GM18909 (cell line): ENCODE measurements around the gene KIF9.
"Not testable (repeated sequence)": the region's sequence is repeated elsewhere in the genome, so short reads cannot be mapped to it uniquely, and the experiment has no call there.

Experiments used
- ATAC-seq: cut with Tn5 transposase; IDR thresholded peaks from one replicate; pipeline ENCODE4 v1.9.1; 2021; ENCODE audit warnings: mild to moderate bottlenecking; ENCODE audit not compliant: unreplicated experiment, poor library complexity

The KIF9 gene

DNA sequence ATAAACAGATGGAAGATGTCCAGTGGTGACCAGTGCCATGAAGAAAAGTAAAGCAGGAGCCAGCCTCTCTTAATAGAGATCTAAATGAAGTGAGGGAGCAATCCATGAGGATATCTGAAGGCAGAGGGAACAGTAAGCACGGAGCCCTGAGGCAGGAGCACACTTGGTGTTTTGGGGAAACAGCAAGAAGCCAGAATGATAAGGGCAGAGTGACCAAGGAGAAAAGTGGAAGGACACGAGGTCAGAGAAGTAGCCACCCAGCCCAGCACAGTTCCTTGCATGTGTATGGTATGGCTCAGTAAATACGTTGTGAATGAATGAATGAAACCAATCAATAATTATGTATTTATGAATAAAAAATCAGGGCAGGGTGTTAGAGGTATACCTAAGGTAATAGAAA lies 11.8 kb upstream of the KIF9 start:
- no peak for ATAC-seq

DNA sequence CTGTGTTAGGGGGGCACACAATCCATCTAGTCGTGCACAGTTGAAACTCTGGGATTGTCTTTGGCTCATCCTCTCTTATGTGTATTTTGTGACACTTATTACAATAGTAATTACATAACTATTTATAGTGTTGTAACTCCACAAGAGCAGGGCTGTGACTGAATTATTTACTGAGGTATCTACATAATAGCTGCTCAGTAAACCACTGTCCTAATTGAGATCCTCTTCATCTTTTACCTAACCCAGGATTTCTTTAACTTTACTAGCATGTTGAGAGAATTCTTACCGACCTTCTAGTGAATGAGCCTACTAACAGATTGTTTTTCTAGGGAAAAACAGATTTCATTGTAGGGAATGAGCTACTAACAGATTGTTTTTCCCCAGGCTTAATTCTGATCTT lies 11.2 kb upstream of the KIF9 start:
- ATAC-seq = no peak

DNA sequence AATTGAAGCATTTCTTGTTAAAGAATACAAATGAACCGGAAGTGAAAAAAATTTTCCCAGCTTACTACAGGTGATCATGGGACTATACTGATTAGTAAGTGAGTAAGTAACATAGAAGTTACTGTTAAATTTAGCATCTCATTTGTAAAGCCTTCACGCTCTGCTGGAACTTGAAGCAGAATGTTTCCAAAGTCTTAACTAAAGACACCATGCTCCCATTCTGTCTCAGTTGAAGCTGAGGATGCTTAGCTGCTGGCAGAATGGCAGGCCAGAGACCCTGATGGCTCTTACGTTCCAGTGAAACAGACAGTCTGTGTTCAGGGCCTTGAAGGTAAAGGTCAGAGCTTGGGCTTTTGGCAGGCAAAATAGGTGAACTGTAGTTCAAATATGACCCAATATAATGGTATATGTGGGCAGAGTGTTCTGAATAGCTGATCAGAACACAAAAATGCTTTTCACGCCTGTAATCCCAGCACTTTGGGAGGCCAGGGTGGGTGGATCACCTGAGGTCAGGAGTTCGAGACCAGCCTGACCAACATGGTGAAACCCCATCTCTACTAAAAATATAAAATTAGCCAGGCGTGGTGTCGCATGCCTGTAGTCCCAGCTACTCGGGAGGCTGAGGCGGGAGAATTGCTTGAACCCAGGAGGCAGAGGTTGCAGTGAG lies 9.3 kb upstream of the KIF9 start:
- not testable (repeated sequence) for ATAC-seq

DNA sequence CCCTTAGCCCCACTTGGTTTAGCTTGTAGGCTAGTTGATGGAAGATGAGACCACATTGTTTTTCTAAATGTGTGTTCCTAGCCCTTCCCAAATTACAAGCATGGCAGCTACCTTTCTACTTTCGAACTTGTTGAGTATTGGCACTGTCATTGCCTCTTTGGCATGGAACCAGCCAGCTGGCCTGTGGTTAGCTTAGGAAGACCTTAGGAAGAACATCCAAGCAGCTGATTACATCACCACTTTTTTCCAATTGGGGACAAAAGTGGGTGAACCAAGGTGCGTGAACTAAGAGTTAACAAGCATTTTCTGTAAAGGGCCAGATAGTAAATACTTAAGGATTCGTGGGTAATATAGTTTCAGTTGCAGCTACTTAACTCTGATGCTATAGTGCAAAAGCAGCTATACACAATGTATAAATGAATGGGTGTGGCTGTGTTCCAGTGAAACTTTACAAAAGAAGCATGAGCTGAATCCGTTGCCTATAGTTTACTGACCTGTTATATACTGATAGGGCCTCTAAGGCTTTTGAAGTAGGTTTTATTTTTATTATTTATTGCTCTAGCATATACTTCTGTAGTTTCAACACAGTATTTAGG lies 8.7 kb upstream of the KIF9 start:
- no peak for ATAC-seq

DNA sequence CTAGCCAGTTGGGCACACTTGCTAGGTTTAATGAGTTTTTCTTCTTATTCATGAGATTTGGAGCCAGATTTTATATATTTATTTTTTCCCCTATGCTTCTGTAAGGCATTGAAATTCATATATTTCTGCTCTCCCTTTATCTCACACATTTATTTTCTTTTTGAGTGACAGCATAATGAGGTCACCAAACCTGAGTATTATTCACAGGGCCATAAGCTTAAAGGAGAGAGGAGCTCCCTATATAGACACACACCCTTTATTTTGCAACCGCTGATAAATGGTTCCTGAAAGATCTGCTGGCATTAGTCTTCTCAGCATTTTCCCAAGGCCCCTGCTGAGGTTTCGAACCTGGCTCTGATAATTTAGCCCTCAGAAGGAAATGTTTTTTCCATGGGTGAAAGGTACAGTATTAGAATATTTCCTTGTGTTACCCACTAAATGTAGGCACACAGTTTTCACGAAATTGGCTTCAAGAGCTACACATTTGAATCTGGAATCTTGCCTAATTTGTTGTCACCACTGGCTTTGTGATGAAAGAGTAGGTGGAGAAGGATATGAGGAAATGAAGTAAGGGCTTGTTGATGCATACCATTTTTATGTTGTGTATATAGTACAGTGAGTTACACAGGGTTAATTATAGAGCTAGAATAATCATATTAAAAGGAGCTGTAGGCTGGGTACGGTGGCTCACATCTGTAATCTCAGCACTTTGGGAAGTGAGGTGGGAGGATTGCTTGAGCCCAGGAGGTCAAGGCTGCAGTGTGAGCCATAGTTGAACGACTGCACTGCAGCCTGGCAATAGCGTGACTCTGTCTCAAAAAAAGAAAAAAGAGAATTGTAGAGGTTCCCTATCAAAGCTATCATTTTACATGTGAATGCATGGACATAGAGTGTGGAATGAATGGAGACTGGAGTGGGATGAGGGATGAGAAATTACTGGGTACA lies 6.6 kb upstream of the KIF9 start:
- ATAC-seq = no peak

DNA sequence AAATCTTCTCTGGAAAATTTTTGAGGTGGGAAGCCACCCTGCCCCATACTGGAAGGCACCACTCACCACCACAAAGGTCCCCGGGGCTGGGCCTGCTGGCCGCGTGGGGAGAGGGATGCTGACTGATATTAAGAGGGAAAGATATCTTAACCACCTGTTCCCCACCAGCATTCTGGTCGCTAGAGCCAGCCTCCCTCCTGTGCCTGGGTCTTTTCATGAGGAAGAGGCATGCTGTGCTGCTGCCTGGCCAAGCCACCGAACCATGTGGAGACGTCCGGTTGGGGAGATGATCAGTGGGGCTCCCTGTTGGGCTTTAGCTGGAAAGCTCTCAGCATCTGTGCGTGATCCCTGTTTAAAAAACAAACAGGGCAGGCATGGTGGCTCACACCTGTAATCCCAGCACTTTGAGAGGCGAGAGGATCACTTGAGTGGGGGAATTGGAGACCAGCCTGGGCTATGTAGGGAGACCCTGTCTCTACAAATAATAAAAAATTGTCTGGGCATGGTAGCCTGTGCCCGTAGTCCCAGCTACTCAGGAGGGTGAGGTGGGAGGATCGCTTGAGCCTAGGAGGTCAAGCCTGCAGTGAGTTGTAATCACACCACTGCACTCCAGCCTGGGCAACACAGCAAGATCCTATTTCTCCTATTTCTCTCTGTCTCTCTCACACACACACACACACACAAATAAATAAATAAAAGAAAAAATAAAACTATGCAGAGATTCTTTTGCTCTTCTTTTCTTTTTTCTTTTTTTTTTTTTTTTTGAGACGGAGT lies 1.2 kb upstream of the KIF9 start:
- ATAC-seq = no peak

DNA sequence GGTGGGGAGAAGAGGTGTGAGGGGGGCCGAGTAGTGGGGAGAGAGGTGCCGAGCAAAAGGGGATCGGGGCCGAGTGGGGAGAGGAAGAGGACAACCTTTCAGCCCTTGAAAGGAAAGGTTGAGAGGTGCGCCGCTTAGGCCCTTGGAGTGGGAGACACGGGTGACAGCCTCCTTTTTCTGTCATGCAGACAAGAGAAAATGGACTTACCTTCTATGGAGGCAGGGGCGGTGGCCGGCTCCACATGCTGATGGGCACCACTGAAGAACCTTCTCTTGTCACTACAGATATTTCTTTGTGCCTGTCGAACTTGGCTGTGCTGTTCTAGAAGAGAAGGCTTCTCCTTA lies 566 bp upstream of the KIF9 start:
- peak; percentile 1 for ATAC-seq

DNA sequence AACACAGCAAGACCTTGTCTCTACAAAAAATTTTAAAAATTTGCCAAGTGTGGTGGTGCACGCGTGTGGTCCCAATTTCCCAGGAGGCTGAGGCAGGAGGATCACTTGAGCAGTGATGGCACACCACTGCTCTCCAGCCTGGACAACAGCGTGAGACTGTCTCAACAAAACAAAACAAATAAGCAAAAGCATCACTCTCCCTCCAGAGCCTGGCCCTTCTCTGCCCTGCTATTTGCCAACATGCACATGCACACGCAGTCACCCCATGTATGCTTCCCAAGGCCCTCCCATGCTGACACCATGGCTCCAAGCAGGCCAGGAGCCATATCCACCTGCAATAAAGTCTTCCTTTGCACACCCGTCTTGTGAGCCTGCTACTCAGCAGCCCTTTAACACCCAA lies 2.1 kb downstream of the KIF9 start:
- no peak for ATAC-seq

DNA sequence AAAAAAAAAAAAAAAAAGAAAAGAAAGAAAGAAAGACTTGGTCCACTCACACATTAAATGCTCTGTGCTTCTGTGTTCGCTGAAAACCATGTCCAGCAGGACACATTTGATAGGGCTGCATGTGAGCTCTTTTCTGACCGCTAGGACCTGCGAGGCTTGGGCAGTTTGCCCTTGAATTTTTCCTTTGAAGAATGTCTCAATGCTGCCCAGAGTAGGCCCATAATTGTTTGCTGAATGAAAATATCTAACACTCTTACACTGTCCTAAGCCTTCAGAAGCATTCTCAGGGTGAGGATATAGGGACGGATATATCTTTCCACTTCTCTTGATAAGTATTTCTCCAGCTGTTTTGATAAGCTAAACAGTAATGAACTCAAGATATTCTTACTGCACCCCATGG lies 6.0 kb downstream of the KIF9 start:
- no peak for ATAC-seq

DNA sequence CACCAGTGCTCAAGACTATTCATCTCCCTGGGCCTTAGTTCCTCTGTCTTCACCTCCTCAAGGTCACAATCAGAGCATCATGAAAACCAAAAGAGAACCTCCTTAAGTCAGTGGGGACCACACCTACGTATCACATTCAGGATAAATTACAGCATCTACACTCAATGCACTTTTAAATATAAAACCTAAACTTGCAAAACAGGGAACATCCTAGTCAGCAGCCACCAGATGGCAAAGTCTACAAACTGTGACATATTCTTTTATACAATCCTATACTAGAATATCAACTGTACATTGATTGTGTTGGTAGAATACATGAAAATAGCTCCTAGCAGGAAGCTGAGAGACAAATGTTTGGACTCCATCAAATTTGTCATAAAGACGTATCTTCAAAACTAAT lies 7.9 kb downstream of the KIF9 start:
- no peak for ATAC-seq

DNA sequence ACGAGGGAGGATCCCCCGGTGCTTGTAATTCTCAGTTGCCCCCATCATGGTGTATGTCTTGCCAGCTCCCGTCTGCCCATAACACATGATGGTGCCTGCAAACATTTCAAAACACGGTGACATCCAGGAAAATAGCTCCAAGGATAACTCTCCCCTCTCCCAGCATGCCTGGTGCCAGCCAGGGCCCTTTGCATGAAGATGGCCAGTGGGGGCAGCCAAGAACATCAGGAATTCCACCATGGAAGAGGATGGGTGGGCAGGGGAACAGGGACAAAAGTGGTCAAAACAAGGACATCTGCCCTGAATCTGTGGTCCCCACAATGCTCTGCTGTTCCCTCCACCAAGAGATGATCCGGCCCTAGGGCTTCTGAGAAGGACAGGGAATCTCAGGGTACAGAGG lies 9.0 kb downstream of the KIF9 start:
- ATAC-seq = no peak

DNA sequence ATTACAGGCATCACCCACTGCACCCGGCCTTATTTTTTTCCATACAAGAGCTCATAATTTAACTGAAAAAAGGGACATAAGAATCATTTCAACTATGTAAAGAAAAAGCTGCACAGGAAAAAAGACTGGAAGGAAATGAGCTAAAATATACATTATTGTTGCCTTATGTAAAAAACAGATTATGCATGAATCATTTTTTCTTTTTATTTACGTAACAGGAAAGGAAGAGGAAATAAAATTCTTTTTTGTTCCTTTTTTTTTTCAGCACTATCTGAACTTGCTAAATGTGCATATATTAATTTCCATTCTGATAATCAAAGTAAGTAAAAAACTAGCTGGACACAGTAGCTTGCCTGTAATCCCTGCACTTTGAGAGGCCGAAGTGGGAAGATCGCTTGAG lies 12.1 kb downstream of the KIF9 start:
- no peak for ATAC-seq

DNA sequence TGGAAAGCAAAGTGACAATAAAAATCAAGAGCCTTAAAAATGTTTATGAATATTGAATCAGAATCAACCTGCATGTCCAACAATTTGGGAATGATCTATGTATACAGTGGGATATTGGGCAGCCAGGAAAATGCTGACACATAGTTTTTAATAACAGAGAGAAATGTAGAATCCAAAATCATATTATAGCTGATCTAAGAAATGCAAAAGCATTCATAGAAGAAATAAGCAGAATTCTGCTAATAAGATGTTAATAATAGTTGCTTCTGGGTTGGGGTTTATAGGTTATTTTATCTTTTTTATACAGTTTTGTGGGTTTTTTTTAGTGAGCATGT lies 15.1 kb downstream of the KIF9 start:
- no peak for ATAC-seq

DNA sequence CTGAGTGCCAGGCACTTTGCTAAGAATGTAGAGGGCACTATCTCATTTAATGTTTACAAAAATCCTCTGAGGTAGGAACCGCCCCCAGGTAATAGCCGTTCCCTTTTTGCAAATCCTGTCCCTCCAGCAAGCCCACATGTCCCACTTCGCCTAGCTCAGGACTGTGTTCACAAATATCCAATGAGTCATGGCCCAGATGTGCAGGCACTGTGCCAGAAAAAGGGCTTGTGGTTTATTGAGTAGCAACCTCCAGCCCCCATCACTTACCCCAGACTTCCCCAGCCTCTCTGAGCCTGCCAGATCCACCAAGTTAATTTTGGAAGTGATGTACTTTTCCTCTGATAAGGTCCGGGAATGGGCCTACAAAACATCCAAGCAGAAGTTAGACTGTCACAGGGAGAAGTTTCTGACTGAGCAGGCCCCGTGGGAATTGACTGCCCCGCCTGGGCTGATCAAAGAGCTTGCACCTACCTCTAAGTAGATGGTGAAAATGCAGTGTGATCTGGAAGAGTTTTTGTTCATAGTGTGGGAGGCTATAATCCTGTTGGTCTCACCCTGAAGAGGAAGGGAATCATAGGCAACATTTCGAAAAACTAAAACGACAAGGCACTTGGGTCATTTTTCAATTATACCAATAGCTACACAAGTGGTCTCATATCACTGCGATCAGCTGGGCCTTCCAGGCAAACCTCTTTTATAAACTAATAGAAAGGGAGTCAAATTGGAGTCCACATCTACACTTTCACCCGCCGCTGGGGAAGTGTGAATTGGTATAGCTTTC lies 15.7 kb downstream of the KIF9 start:
- peak; percentile 57 for ATAC-seq

DNA sequence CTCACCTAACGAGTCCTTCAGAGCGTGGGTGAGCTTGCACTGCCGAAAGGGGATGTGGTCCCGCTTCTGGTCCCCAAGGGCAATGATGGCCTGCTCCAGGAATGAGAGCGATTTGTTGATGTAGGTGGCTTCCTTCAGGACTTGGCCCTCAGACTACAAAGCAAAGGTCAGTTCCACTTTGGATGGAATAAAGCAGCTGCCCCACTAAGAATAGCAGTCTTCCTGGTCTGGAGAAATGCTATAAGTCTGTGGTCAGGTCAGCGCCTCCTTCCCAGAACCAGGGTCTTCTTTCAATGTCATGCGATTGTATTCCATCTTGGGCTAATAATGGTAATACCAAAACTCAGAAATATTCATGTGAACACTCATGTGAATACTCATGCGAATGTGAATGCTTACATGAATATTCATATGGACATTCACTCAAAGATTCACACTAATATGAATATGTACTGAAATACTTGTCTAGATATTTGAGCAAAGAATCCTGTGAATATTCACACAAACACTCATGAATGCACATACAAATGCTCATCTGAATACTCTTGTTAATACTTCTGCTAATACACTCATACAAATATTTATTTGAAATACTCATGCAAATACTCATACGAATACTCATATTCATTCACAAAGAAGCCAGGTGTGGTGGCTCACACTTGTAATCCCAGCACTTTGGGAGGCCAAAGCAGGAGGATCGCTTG lies 16.7 kb downstream of the KIF9 start:
- no peak for ATAC-seq

DNA sequence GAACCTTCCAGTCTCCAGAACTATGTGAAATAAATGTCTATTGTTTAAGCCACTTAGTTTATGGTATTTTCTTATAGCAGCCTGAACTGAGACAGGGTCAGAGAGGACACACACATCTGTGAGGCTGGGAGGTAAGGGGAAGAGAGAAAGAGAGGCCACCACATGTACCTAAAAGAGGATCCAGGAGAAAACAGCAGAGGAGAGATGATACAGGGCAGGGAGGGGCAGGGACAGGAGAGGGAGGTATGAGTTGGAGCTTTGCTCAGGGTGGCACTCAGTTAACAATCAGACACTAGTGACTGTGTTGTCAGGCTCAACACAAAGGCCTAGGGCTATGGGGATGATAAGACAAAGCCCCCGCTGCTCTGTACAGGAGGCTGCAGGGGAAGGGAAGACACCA lies 17.6 kb downstream of the KIF9 start:
- ATAC-seq = no peak

DNA sequence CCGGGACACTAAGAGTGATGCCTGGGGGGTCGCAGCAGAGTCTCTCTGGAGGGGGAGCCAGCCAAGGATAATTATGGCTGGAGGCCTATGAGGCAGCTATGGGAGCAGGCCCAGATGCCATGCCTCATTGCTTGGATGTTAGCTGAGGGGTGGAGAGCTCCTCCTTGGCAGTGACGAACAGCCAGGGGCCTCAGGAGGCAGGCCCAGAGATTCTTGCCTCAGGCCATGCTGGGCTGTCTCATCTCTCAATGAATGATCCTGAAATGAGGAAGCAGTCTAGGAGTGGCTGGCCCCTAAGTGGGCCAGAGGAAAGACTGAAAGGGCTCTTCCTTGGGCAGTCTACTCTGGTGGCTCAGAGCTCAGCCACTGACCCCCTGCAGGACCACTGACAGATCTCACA lies 21.3 kb downstream of the KIF9 start:
- no peak for ATAC-seq

DNA sequence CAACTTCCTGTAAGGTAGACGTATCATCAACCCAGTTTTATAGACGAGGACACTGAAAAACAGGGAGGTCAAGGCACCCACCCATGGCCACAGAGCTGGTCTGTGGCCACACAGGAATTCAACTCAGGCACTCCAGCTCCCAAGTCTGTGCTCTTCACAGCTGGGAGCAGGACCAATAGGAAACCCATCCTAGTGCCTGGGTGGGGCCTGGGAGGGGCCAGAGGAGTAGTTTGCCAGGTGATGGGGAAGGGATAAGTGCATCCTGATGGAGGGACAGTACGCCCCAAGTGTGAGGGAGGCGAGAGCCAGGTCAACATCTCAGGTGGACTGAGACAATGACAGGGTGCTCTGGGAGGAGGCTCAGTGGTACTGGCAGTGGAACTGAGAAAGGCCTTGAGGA lies 22.0 kb downstream of the KIF9 start:
- ATAC-seq = no peak

DNA sequence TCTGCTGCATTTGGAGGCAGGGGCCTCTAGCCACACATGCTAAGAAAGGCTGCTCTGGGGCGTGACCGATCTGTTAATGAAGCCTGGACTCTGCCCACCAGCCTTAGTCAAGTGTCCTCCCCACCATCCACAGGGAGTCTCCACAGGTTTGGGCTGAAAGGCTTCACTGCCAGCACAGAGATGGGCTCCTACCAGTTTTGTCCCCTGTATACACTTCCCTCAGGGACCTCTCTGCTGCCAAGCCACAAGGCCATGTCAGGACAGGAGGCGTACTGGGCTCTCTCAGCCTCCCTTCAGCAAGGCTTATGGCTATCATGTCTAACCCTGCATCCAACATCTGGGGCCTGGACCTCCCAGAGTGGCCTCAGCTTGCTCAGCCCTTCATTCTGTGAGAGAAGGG lies 23.5 kb downstream of the KIF9 start:
- no peak for ATAC-seq

DNA sequence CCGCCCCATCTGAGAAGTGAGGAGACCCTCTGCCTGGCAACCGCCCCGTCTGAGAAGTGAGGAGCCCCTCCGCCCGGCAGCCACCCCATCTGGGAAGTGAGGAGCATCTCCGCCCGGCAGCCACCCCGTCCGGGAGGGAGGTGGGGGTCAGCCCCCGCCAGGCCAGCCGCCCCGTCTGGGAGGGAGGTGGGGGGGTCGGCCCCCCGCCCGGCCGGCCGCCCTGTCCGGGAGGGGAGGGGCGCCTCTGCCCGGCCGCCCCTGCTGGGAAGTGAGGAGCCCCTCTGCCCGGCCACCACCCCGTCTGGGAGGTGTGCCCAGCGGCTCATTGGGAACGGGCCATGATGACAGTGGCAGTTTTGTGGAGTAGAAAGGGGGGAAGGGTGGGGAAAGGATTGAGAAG lies 26.3 kb downstream of the KIF9 start:
- ATAC-seq = not testable (repeated sequence)
